GM23338 (cell line): ENCODE data around the gene MCFD2.

Experiments used
- CREB1 ChIP-seq: fragments of 250-450 bp; sonication (Bioruptor Pico); IDR thresholded peaks from 2 replicates; pipeline ENCODE4 v1.5.0; 2020; ENCODE audit warnings: low read depth, mild to moderate bottlenecking, moderate library complexity
- CTCF ChIP-seq, 2 experiments: fragments of 200-600 bp in 1 of 2; sonication (generic) in 1 of 2; conservative IDR thresholded peaks; 2 replicates each; pipeline versions ENCODE4 v1.5.1 to v1.6.1; 2016 to 2017; ENCODE audit warnings: antibody characterized with exemption in 2 of 2, low read depth in 2 of 2, mild to moderate bottlenecking in 2 of 2, moderate library complexity in 1 of 2
- EZH2 ChIP-seq: fragments of 200-600 bp; sonication (generic); IDR thresholded peaks from one replicate; pipeline ENCODE4 v1.8.0; 2017; ENCODE audit warnings: antibody characterized with exemption, mild to moderate bottlenecking, low read depth; ENCODE audit not compliant: unreplicated experiment
- NANOG ChIP-seq: IDR thresholded peaks from 2 replicates; pipeline ENCODE4 v1.6.1; 2016; ENCODE audit warnings: antibody characterized with exemption, borderline replicate concordance
- POLR2AphosphoS5 ChIP-seq: IDR thresholded peaks from 2 replicates; pipeline ENCODE4 v1.6.1; 2016; ENCODE audit warnings: antibody characterized with exemption, low read depth
- REST ChIP-seq: IDR thresholded peaks from one replicate; pipeline ENCODE4 v1.6.1; 2018; ENCODE audit warnings: antibody characterized with exemption; ENCODE audit not compliant: unreplicated experiment
- ZNF331 ChIP-seq: fragments of 250-450 bp; sonication (Bioruptor Pico); IDR thresholded peaks from 2 replicates; pipeline ENCODE4 v1.5.0; 2020; ENCODE audit warnings: low read depth, mild to moderate bottlenecking, moderate library complexity

GRCh38 chr2:46925474-46926351, 10.1 kb upstream of the MCFD2 start:
- no peak for TF ChIP-seq POLR2AphosphoS5
- no peak for TF ChIP-seq CTCF (conservative IDR thresholded peaks at IDR 0.05; ENCODE audit: low read depth in 2 of 2)
- no peak for TF ChIP-seq CREB1
- TF ChIP-seq EZH2: no peak
- TF ChIP-seq REST: no peak
- TF ChIP-seq ZNF331: no peak
- no peak for TF ChIP-seq NANOG
